CD4-positive, alpha-beta memory T cell (primary cell): ENCODE measurements around the gene EPB41L5. TPM values are rescaled to one million over a fixed set of nuclear protein-coding genes. Genes with fewer than 3 reads are reported as not detected.
A peak's percentile ranks its signal among the peaks of the same experiment; 100 is the strongest.

Source experiments
- CTCF ChIA-PET: fragments of 350-600 bp; sonication (Branson Sonifier 250); formaldehyde crosslinking; loops from one replicate; lab custom pipeline; 2021; ENCODE audit warnings: inconsistent platforms; ENCODE audit not compliant: partially characterized antibody; lab: Charles Lee
- POLR2A ChIA-PET: fragments of 350-600 bp; sonication (Branson Sonifier 250); formaldehyde crosslinking; loops from one replicate; lab custom pipeline; 2021; ENCODE audit not compliant: partially characterized antibody; lab: Charles Lee
- DNase-seq, 5 donors: peaks; one replicate each; pipeline versions ENCODE4 v3.0.0 to v3.0.0-alpha.2; 2020 to 2022; ENCODE audit warnings: mixed read lengths in 1 of 5
- H3K27ac ChIP-seq: one replicate; pipeline ENCODE4 v1.7.0; 2013; ENCODE audit warnings: low read depth, low read length
- H3K27me3 ChIP-seq: 2 replicates; pipeline ENCODE4 v1.7.0; 2013; ENCODE audit warnings: mild to moderate bottlenecking, low read length, moderate library complexity; ENCODE audit not compliant: insufficient read depth
- H3K36me3 ChIP-seq: 2 replicates; pipeline ENCODE4 v1.7.0; 2013; ENCODE audit warnings: mild to moderate bottlenecking, low read length, moderate library complexity; ENCODE audit not compliant: insufficient read depth
- H3K4me1 ChIP-seq: 2 replicates; pipeline ENCODE4 v1.7.0; 2013; ENCODE audit warnings: mild to moderate bottlenecking, low read length, moderate library complexity; ENCODE audit not compliant: insufficient read depth
- H3K4me3 ChIP-seq, 2 donors: one replicate each; pipeline ENCODE4 v1.7.0; 2013; ENCODE audit warnings: low read length in 2 of 2, mild to moderate bottlenecking in 1 of 2
- H3K9me3 ChIP-seq, 2 donors: one replicate each; pipeline ENCODE4 v1.7.0; 2013; ENCODE audit warnings: low read length in 2 of 2, control low read depth in 1 of 2; ENCODE audit not compliant: control insufficient read depth in 1 of 2
- H3K27ac Mint-ChIP-seq, 7 donors: one replicate each; pipeline ENCODE4 v1.8.0; 2020 to 2021; ENCODE audit warnings: mixed read lengths in 7 of 7, mild to moderate bottlenecking in 6 of 7, inconsistent platforms in 3 of 7, moderate library complexity in 3 of 7
- H3K27me3 Mint-ChIP-seq, 2 donors: one replicate each; pipeline ENCODE4 v1.8.0; 2020 to 2021; ENCODE audit warnings: mixed read lengths in 2 of 2
- H3K36me3 Mint-ChIP-seq, 2 donors: one replicate each; pipeline ENCODE4 v1.8.0; 2020 to 2021; ENCODE audit warnings: mixed read lengths in 2 of 2, inconsistent platforms in 1 of 2, mild to moderate bottlenecking in 1 of 2
- H3K4me1 Mint-ChIP-seq, 4 donors: one replicate each; pipeline ENCODE4 v1.8.0; 2020 to 2021; ENCODE audit warnings: mixed read lengths in 4 of 4, mild to moderate bottlenecking in 1 of 4
- H3K4me3 Mint-ChIP-seq, 8 donors: one replicate each; pipeline ENCODE4 v1.8.0; 2020 to 2021; ENCODE audit warnings: mixed read lengths in 8 of 8, mild to moderate bottlenecking in 7 of 8, moderate library complexity in 6 of 8, inconsistent platforms in 3 of 8
- H3K9me3 Mint-ChIP-seq, 8 donors: one replicate each; pipeline ENCODE4 v1.8.0; 2020 to 2021; ENCODE audit warnings: mixed read lengths in 8 of 8, mild to moderate bottlenecking in 5 of 8, inconsistent platforms in 3 of 8, moderate library complexity in 1 of 8
- intact Hi-C: fragments of 100-400 bp; cut with micrococcal nuclease; formaldehyde crosslinking; loops from one replicate; pipeline ENCODE4 v1.15.1; 2023
- polyA plus RNA-seq, 2 donors: library from polyadenylated mRNA; unstranded; fragments of 300-500 nt; fragmentation: Illumina TruSeq; gene quantifications; one replicate each; pipeline ENCODE4 v1.2.3, GENCODE V29; 2021
- total RNA-seq, 2 experiments: library from RNA; stranded (reverse); gene quantifications; one replicate each; pipeline ENCODE4 v1.2.3, GENCODE V29; 2021

Gene EPB41L5
- total and polyA plus RNA-seq, 4 experiments from 2014 or later: 1.4 to 6.2 (median 4.1) TPM

GRCh38 chr2:120167272-120167671 lies 154.4 kb downstream of the EPB41L5 start:
- H3K36me3 Mint-ChIP-seq: peaks cover 7 to 14% of the 10 kb centered on the region in 2 donors
- no peaks in the 10 kb centered on the region for H3K27me3 Mint-ChIP-seq
- H3K4me3 Mint-ChIP-seq: no peak overlapping the region
- POLR2A ChIA-PET: no interaction called here
- no peaks in the 10 kb centered on the region for H3K27me3 ChIP-seq
- no peaks in the 10 kb centered on the region for H3K9me3 ChIP-seq
- peaks cover 0 to 4% (median 2%) of the 10 kb centered on the region in 8 donors for H3K9me3 Mint-ChIP-seq
- CTCF ChIA-PET: interaction anchor here (1.2 kb wide), 1 partner anchor 9 kb away, joined by 3 read pairs; no protein-coding TSS in a partner anchor
- H3K27ac ChIP-seq: no peak overlapping the region
- no peak for DNase-seq
- intact Hi-C loops: no loop called here
- no peak overlapping the region for H3K27ac Mint-ChIP-seq
- no peak overlapping the region for H3K4me3 ChIP-seq
- H3K36me3 ChIP-seq: no peaks in the 10 kb centered on the region
- H3K4me1 Mint-ChIP-seq: no peaks in the 10 kb centered on the region
- no peaks in the 10 kb centered on the region for H3K4me1 ChIP-seq

DNA sequence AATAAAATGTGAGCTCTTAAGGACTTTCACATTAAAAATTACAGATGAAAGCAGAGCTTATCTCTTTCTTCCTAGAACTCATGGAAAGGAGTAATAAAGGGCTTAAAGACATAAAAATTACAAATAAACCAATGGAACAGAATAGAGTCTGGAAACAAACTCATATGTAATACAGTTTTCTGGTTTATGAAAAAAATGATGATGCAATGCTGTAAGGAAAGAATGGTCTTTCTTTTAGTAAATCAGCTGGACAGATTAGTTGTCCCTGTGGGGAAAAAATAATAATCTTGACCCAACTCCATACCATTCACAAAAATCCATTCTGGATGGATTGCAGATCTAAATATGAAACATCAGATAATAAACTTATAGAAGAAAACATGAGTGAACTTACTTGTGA lies 156.1 kb downstream of the EPB41L5 start:
- Histone ChIP-seq H3K27me3 (no peaks in the 10 kb centered on the region), H3K27ac (no peak overlapping the region), H3K9me3 (no peaks in the 10 kb centered on the region), H3K4me3 (no peak overlapping the region), H3K36me3 (no peaks in the 10 kb centered on the region), H3K4me1 (no peaks in the 10 kb centered on the region)
- peaks cover 0 to 4% (median 2%) of the 10 kb centered on the region in 8 donors for H3K9me3 Mint-ChIP-seq
- H3K4me1 Mint-ChIP-seq: no peaks in the 10 kb centered on the region
- no peak overlapping the region for H3K27ac Mint-ChIP-seq
- no peaks in the 10 kb centered on the region for H3K27me3 Mint-ChIP-seq
- ChIA-PET CTCF (interaction anchor here (0.8 to 2.6 kb wide), 4 partner anchors 8 to 465 kb away, joined by 3 to 8 read pairs (median 4); no protein-coding TSS in a partner anchor), POLR2A (no interaction called here)
- H3K36me3 Mint-ChIP-seq: peaks cover 7 to 10% of the 10 kb centered on the region in 2 donors
- intact Hi-C loops: no loop called here
- H3K4me3 Mint-ChIP-seq: no peak overlapping the region
- DNase-seq: no peak

DNA sequence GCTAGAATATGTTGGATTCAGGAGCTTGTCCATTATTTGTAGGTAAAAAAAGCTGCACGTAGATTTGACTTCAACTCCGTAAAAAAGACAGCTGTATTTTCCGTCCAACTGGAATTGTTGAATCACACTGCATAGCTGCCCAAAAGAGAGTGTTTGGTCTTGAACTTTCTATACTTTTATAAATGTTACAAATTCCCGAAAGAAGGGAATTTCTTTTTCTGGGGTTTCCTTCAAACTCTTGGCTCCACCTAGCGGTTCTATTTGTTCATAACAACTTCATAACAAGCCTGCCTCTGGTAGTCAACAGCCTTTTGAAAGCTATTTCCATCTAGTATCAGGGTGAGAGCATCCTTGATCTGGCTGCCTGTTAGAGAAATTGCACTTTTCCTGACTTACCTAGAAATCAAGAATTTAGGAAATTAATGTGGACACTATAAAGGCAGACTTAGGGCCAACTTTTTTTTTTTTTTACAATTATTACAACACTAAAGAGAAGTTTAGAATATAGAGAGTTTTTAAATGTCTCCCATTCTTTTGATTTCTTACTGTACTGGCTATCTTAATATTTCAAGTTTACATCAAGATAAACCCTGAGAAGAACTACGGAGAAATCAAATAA lies 162.2 kb downstream of the EPB41L5 start:
- peak; percentile 45 to 55 (median 50) for DNase-seq
- Histone ChIP-seq H3K27me3 (no peaks in the 10 kb centered on the region), H3K36me3 (no peaks in the 10 kb centered on the region), H3K9me3 (no peaks in the 10 kb centered on the region), H3K4me3 (no peak overlapping the region), H3K4me1 (peaks cover 48% of the 10 kb centered on the region), H3K27ac (no peak overlapping the region)
- peak overlapping the region in 6 of 7 donors; percentile 17 to 95 (median 58) for H3K27ac Mint-ChIP-seq
- H3K36me3 Mint-ChIP-seq: peaks cover 0 to 2% of the 10 kb centered on the region in 2 donors
- peak overlapping the region in 3 of 8 donors; percentile 4 to 69 (median 11) for H3K4me3 Mint-ChIP-seq
- ChIA-PET CTCF (interaction anchor here (0.7 to 7.0 kb wide), 55 partner anchors 9 to 809 kb away, joined by 3 to 150 read pairs (median 4); partner anchors contain the start of genes C2orf76, DBI, EPB41L5 and PTPN4), POLR2A (interaction anchor here (0.7 to 4.6 kb wide), 13 partner anchors 47 to 506 kb away, joined by 3 to 42 read pairs (median 20); partner anchors contain the start of genes EPB41L5, PTPN4, RALB and TMEM177)
- peaks cover 23 to 51% (median 38%) of the 10 kb centered on the region in 4 donors for H3K4me1 Mint-ChIP-seq
- no peaks in the 10 kb centered on the region for H3K27me3 Mint-ChIP-seq
- H3K9me3 Mint-ChIP-seq: peaks cover 0 to 2% (median 0%) of the 10 kb centered on the region in 8 donors
- intact Hi-C loops: loop anchor here (1.0 to 10.0 kb wide), 4 partner anchors 250 to 808 kb away; partner anchors contain the start of genes C2orf76 and DBI

DNA sequence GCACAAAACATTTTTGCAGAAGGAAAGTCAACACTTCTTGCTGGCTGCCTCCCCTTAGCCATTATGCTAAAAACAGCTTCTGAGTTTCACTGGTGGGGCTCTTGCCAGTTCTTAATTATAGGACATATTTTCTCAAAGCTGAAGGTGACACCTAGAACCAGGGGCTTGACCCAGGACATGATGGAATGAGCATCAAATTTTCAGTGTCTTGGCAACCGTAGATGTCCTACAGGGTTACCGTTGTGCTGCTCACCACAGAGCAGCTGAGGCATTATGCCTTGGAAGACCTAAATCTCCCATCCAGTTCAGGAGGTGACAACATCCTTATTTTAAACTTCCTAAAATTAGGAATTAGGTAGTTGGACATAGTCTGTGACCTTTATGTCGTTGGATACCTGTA lies 163.6 kb downstream of the EPB41L5 start:
- Mint-ChIP-seq H3K27ac (peak overlapping the region; percentile 95 to 100 (median 99)), H3K9me3 (peaks cover 0 to 2% (median 0%) of the 10 kb centered on the region in 8 donors), H3K4me3 (peak overlapping the region in 7 of 8 donors; percentile 93 to 99 (median 99)), H3K27me3 (no peaks in the 10 kb centered on the region), H3K4me1 (peaks cover 24 to 61% (median 42%) of the 10 kb centered on the region in 4 donors), H3K36me3 (no peaks in the 10 kb centered on the region)
- CTCF ChIA-PET: interaction anchor here (0.6 to 7.0 kb wide), 43 partner anchors 7 to 535 kb away, joined by 3 to 150 read pairs (median 5); partner anchors contain the start of genes EPB41L5, PTPN4, RALB and TMEM177
- intact Hi-C loops: loop anchor here (2.0 to 10.0 kb wide), 3 partner anchors 164 to 809 kb away; partner anchors contain the start of genes C2orf76, DBI and EPB41L5
- Histone ChIP-seq H3K36me3 (no peaks in the 10 kb centered on the region), H3K27ac (peak overlapping the region; percentile 72), H3K4me1 (peaks cover 55% of the 10 kb centered on the region), H3K9me3 (no peaks in the 10 kb centered on the region), H3K4me3 (peak overlapping the region in 1 of 2 donors; percentile 69), H3K27me3 (no peaks in the 10 kb centered on the region)
- POLR2A ChIA-PET: interaction anchor here (0.6 to 4.6 kb wide), 28 partner anchors 32 to 809 kb away, joined by 3 to 42 read pairs (median 4); partner anchors contain the start of genes EPB41L5, PTPN4, RALB and TMEM177
- DNase-seq: peak in 1 of 5 donors; percentile 45

DNA sequence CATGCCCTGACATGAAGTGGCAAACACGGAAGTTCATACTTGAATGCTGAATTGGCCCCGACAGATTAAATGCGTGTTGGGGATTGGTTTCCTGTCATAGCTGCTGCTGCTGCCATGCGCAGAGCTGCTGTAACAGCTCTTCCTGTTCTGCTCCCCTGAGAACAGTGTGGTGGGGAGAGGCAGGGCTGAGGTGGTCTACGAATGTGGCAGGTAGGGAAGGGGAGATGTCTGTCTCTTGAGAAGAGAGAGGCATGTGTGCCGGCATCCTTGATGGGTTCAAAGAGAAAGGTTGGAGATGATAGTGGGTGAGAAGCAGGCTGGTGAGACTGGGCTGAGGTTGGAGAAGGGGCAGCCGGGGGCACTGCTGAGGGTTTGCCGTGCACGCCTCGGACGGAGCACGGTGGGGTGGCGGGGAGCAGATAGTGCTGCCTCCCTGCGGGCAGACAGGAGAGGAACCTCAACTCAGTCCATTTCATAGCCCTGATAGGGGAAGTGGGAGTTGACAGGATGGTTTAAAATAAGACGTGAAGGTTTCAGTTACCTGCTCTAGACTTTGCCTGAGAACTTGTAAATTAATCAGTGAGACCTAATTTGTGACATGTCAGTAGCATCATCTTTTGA lies 164.2 kb downstream of the EPB41L5 start:
- Histone ChIP-seq H3K4me3 (peak overlapping the region; percentile 54 to 69), H3K27ac (peak overlapping the region; percentile 72), H3K4me1 (peaks cover 60% of the 10 kb centered on the region), H3K9me3 (no peaks in the 10 kb centered on the region), H3K36me3 (no peaks in the 10 kb centered on the region), H3K27me3 (no peaks in the 10 kb centered on the region)
- Mint-ChIP-seq H3K4me3 (peak overlapping the region; percentile 93 to 99 (median 99)), H3K27me3 (no peaks in the 10 kb centered on the region), H3K27ac (peak overlapping the region; percentile 95 to 100 (median 99)), H3K36me3 (peaks cover 0 to 4% of the 10 kb centered on the region in 2 donors), H3K4me1 (peaks cover 30 to 67% (median 47%) of the 10 kb centered on the region in 4 donors), H3K9me3 (peaks cover 0 to 2% (median 0%) of the 10 kb centered on the region in 8 donors)
- ChIA-PET CTCF (interaction anchor here (0.6 to 7.0 kb wide), 44 partner anchors 7 to 535 kb away, joined by 3 to 150 read pairs (median 5); partner anchors contain the start of genes EPB41L5, PTPN4, RALB and TMEM177), POLR2A (interaction anchor here (0.6 to 4.6 kb wide), 29 partner anchors 31 to 810 kb away, joined by 3 to 42 read pairs (median 4); partner anchors contain the start of genes EPB41L5, PTPN4, RALB and TMEM177)
- peak; percentile 83 to 87 (median 86) for DNase-seq
- intact Hi-C loops: loop anchor here (1.0 to 10.0 kb wide), 11 partner anchors 46 to 810 kb away; partner anchors contain the start of genes C2orf76, DBI, EPB41L5 and PTPN4

GRCh38 chr2:120177973-120178372 lies 165.1 kb downstream of the EPB41L5 start:
- Mint-ChIP-seq H3K9me3 (peaks cover 0 to 2% (median 0%) of the 10 kb centered on the region in 8 donors), H3K4me3 (peak overlapping the region; percentile 93 to 99 (median 99)), H3K4me1 (peaks cover 34 to 73% (median 53%) of the 10 kb centered on the region in 4 donors), H3K27ac (peak overlapping the region; percentile 65 to 100 (median 95)), H3K36me3 (peaks cover 0 to 4% of the 10 kb centered on the region in 2 donors), H3K27me3 (no peaks in the 10 kb centered on the region)
- Histone ChIP-seq H3K27ac (peak overlapping the region; percentile 72), H3K36me3 (no peaks in the 10 kb centered on the region), H3K4me1 (peaks cover 67% of the 10 kb centered on the region), H3K27me3 (no peaks in the 10 kb centered on the region), H3K9me3 (no peaks in the 10 kb centered on the region), H3K4me3 (no peak overlapping the region)
- no peak for DNase-seq
- intact Hi-C loops: loop anchor here (1.0 to 10.0 kb wide), 11 partner anchors 45 to 811 kb away; partner anchors contain the start of genes C2orf76, DBI, EPB41L5 and PTPN4
- ChIA-PET POLR2A (interaction anchor here (1.3 to 4.6 kb wide), 6 partner anchors 45 to 500 kb away, joined by 4 to 42 read pairs (median 20); partner anchors contain the start of genes PTPN4, RALB, TMEM177 and TMEM185B), CTCF (interaction anchor here (0.9 to 7.0 kb wide), 12 partner anchors 18 to 499 kb away, joined by 3 to 150 read pairs (median 5); partner anchors contain the start of genes PTPN4 and TMEM177)
